Duodenal mucosa (tissue), 2 donors: ENCODE results near the gene SLC22A7.

ENCODE experiments used
- H3K27ac ChIP-seq: one replicate; pipeline ENCODE4 v1.7.0; 2013; ENCODE audit warnings: low read depth, low read length
- H3K27me3 ChIP-seq, 2 donors: one replicate each; pipeline ENCODE4 v1.7.0; 2013; ENCODE audit warnings: low read length in 2 of 2, control low read depth in 1 of 2; ENCODE audit not compliant: insufficient read depth in 2 of 2, control insufficient read depth in 1 of 2
- H3K36me3 ChIP-seq, 2 donors: one replicate each; pipeline ENCODE4 v1.7.0; 2013; ENCODE audit warnings: low read length in 2 of 2, control low read depth in 1 of 2; ENCODE audit not compliant: insufficient read depth in 2 of 2, control insufficient read depth in 1 of 2
- H3K4me1 ChIP-seq, 2 donors: one replicate each; pipeline ENCODE4 v1.7.0; 2013; ENCODE audit warnings: low read length in 2 of 2, control low read depth in 1 of 2; ENCODE audit not compliant: insufficient read depth in 2 of 2, control insufficient read depth in 1 of 2
- H3K4me3 ChIP-seq, 2 donors: one replicate each; pipeline ENCODE4 v1.7.0; 2013; ENCODE audit warnings: low read length in 2 of 2, low read depth in 1 of 2
- H3K9ac ChIP-seq, 2 donors: one replicate each; pipeline ENCODE4 v1.7.0; 2013; ENCODE audit warnings: low read length in 2 of 2, low read depth in 1 of 2
- H3K9me3 ChIP-seq, 2 donors: one replicate each; pipeline ENCODE4 v1.7.0; 2013; ENCODE audit warnings: low read length in 2 of 2, control low read depth in 1 of 2; ENCODE audit not compliant: control insufficient read depth in 1 of 2

The SLC22A7 gene

DNA sequence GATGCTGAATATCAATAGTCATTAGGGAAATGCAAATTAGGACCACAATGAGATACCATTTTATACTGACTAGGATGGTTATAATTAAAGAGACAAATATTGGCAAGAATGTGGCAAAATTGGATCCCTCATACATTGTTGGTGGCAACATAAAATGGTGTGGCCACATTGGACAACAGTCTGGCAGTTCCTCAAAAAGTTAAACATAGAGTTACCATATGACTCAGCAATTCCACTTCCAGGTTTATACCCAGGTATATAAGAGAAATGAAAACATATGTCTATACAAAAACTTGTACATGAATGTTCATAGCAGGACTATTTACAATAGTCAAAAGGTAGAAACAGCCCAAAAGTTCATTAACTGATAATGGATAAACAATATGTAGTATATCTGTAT is 12.6 kb downstream of the SLC22A7 start:
- Histone ChIP-seq H3K9me3 (no peaks in the 10 kb centered on the region), H3K27me3 (peaks cover 0 to 6% of the 10 kb centered on the region in 2 donors), H3K9ac (no peak overlapping the region), H3K4me3 (no peak overlapping the region), H3K27ac (no peak overlapping the region), H3K36me3 (no peaks in the 10 kb centered on the region), H3K4me1 (peaks cover 6 to 12% of the 10 kb centered on the region in 2 donors)

DNA sequence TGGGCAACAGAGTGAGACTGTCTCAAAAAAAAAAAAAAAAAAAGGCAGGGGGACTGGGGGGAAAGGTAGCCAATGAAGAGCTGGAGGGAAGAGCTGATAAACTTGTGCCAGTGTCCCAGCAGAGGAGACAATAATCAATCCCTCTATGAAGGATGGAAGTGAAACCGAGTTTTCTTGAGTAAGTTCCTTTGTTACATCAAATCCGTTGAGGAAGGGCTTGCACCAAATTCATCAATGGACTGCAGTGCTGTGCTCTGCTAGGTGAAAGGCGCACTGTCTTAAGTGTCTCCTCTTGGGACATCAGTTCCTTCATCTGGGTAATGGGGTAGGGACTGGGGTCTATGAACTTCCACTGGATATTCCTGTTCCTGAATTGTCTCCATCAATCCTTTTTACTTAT is 13.6 kb downstream of the SLC22A7 start:
- Histone ChIP-seq H3K36me3 (no peaks in the 10 kb centered on the region), H3K27ac (no peak overlapping the region), H3K4me1 (peaks cover 12 to 21% of the 10 kb centered on the region in 2 donors), H3K27me3 (peaks cover 0 to 6% of the 10 kb centered on the region in 2 donors), H3K4me3 (no peak overlapping the region), H3K9me3 (no peaks in the 10 kb centered on the region), H3K9ac (no peak overlapping the region)

DNA sequence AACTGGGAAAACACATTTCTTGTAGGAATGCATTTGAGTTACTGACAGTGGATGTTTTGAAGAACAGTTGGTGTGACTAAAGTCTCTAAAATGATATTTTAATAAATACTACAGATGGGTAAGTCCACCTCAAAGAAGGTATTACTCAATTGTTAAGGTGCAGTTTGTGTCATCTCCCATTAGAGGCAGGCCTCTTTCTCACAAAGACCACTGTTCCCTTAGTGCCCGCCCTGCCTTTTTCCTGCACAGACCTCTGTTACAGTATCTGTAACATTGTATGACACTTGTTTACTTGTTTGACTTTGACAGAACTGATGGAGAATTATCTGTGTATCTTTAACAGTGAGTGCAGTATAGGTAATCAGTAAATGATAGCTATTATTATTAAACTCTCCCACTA is 15.8 kb downstream of the SLC22A7 start:
- Histone ChIP-seq H3K4me1 (peaks cover 10 to 15% of the 10 kb centered on the region in 2 donors), H3K4me3 (no peak overlapping the region), H3K36me3 (no peaks in the 10 kb centered on the region), H3K27ac (no peak overlapping the region), H3K27me3 (no peaks in the 10 kb centered on the region), H3K9me3 (no peaks in the 10 kb centered on the region), H3K9ac (no peak overlapping the region)

DNA sequence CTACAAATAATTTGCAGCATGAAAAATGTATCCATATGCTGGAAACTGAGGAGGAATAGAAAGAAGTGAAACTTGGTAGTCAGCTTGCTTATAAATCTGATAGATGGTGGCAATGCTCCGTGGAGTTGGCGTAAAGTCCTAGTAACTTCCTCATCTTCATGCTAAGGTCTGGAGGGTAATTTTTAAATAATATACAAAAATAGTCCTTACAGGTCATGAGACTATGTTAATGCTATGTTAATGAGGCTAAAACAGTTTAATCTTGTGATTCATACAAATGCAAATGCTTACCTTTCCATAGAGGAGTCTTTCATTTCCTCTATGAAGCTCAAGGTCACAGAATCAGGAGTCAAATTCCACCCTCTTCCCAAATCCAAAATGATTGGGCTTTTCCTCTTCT is 20.0 kb downstream of the SLC22A7 start:
- Histone ChIP-seq H3K27ac (no peak overlapping the region), H3K9ac (no peak overlapping the region), H3K27me3 (no peaks in the 10 kb centered on the region), H3K36me3 (no peaks in the 10 kb centered on the region), H3K9me3 (no peaks in the 10 kb centered on the region), H3K4me1 (peaks cover 5 to 11% of the 10 kb centered on the region in 2 donors), H3K4me3 (no peak overlapping the region)

DNA sequence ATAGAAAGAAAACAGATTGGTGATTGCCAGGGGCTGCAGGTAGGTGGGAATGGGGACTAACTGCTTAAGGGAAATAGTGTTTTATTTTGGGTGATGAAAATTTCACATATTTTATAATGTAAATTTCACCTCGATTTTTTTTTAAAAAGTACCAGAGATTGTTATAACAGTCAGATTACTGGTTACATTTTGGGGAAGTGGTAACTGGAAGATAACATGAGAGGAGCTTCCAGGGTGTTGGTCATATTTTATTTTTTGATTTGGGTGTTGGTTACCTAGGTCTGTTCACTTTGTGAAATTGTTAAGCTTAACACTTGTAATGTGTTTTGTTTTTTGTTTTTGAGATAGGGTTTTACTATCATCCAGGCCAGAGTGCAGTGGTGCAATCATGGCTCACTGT is 27.8 kb downstream of the SLC22A7 start:
- H3K27me3 ChIP-seq, result no peaks in the 10 kb centered on the region
- no peaks in the 10 kb centered on the region for H3K4me1 ChIP-seq
- H3K27ac ChIP-seq, result no peak overlapping the region
- no peak overlapping the region for H3K4me3 ChIP-seq
- H3K9ac ChIP-seq, result no peak overlapping the region
- no peaks in the 10 kb centered on the region for H3K36me3 ChIP-seq
- no peaks in the 10 kb centered on the region for H3K9me3 ChIP-seq

DNA sequence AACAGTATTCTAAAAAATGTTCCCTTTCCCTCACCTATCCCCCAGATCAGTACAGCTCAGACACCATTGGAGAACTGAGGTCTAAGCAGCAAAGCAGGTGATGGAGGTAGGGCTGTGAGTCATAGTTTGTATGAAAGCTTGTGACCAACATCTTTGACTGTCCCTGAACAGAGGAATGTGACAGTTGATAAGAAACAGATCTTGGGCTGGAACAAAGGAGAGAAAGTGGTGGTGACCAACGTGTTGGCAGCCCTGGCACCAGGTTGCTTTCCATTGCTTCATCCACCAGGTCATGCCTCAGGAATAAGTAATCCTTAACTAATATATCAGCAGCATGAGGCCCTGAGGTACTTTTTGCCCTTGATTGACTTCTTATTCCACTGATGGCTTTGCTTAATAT is 30.5 kb downstream of the SLC22A7 start:
- Histone ChIP-seq H3K36me3 (no peaks in the 10 kb centered on the region), H3K27me3 (no peaks in the 10 kb centered on the region), H3K4me1 (no peaks in the 10 kb centered on the region), H3K27ac (no peak overlapping the region), H3K9ac (no peak overlapping the region), H3K9me3 (no peaks in the 10 kb centered on the region), H3K4me3 (no peak overlapping the region)

DNA sequence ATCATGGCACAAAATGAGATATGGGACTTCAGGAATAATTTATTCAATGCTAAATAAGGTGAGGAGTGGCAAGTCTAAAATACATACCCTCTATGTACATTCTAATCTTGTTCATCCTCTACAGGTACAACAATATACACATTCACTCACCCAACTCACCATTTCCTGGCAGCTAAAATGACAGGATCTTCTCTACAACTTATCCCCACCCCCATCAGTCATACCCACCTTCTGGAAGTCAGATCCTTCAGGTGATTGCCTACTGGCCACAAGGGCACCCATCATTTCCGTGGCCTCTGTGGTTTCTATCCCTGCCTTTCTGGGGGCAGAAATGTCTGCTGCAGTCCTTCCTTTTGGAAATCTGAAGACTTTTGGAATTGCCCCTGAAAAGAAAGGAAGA is 33.4 kb downstream of the SLC22A7 start:
- H3K9me3 ChIP-seq, result no peaks in the 10 kb centered on the region
- no peaks in the 10 kb centered on the region for H3K36me3 ChIP-seq
- H3K4me3 ChIP-seq, result no peak overlapping the region
- no peak overlapping the region for H3K9ac ChIP-seq
- no peaks in the 10 kb centered on the region for H3K27me3 ChIP-seq
- H3K4me1 ChIP-seq, result peaks cover 10 to 19% of the 10 kb centered on the region in 2 donors
- no peak overlapping the region for H3K27ac ChIP-seq

DNA sequence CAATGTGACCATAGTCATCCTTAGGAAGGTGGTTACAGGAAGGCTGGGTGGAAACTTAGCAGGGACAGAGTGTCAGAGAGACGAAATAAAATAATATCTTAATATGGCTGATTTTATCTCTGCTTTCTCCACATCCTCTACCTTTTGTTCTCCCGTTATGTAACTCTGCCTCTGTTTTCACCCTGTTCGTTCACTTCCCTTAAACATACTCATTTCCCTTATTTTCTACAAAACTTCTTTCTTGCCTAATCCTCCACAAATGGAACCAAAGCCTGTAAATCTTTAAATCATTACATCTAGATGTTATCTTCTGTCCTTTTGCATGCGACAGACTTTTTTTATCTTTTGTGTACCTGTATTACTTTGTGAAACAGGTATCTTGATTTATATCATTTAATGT is 33.8 kb downstream of the SLC22A7 start:
- Histone ChIP-seq H3K27me3 (no peaks in the 10 kb centered on the region), H3K4me3 (no peak overlapping the region), H3K27ac (no peak overlapping the region), H3K9me3 (no peaks in the 10 kb centered on the region), H3K9ac (no peak overlapping the region), H3K4me1 (peaks cover 10 to 19% of the 10 kb centered on the region in 2 donors), H3K36me3 (no peaks in the 10 kb centered on the region)

DNA sequence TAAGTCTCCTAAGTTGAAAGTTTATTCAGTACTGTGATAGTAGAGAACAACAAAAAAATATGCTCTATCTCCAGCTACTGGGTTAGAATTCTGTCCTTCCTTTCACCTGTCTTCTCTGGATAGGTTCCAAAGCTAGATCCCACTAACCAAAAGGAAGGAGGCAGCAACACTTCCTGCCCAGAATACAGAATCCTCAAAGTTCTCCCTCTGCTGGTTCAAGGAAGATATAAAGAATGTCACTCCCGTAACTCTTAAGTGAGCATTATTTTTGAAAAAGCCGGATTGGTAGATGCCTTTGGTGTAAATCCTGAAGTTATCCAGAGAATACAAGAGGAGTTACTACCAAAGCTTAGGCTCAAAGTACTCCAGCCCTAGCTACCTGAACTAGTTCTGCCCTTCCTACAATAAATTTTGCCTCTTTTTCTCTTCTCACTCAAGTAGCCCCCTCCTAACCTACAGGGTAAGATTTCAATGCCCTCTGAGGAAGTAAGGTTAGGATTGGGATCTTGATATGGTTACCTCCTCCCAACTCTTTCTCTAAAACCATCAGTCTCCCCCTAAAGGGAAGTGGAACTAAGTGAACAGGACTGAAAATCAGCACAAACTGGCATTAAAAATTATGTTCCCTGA is 36.5 kb downstream of the SLC22A7 start:
- H3K9me3 ChIP-seq, result no peaks in the 10 kb centered on the region
- H3K36me3 ChIP-seq, result peaks cover 8 to 9% of the 10 kb centered on the region in 2 donors
- peak overlapping the region in 1 of 2 donors; percentile 1 for H3K9ac ChIP-seq
- H3K4me1 ChIP-seq, result peaks cover 10 to 19% of the 10 kb centered on the region in 2 donors
- no peak overlapping the region for H3K27ac ChIP-seq
- H3K27me3 ChIP-seq, result no peaks in the 10 kb centered on the region
- H3K4me3 ChIP-seq, result no peak overlapping the region

DNA sequence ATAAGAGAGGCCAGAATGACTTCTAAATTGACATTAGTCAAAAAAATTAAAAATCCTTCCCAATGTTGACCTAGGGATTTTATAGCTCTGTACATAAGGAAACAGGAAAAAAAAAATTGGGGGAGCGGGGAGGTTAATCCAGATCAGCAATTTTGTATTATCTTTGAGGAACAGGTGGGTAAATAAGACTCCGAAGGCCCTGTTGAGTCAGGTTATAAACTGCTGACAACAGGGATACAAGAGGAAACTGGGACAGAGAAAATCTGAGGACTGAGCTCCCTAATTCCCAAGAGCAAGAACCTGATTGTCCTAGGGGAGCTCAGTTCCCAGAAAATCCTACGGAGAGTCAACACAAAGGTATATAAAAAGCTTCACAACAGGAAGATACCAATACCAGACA is 37.4 kb downstream of the SLC22A7 start:
- Histone ChIP-seq H3K36me3 (peaks cover 15 to 18% of the 10 kb centered on the region in 2 donors), H3K4me3 (no peak overlapping the region), H3K27ac (no peak overlapping the region), H3K27me3 (no peaks in the 10 kb centered on the region), H3K9ac (no peak overlapping the region), H3K9me3 (no peaks in the 10 kb centered on the region), H3K4me1 (peaks cover 10 to 19% of the 10 kb centered on the region in 2 donors)
